OCI-LY1 (cell line): ENCODE data around the gene FMNL3.
"Not testable (repeated sequence)": the region's sequence is repeated elsewhere in the genome, so short reads cannot be mapped to it uniquely, and the experiment has no call there.

ENCODE experiments used
- H2AFZ ChIP-seq: fragments of 200-600 bp; sonication (generic), shearing (Covaris generic); 2 replicates; pipeline ENCODE4 v1.6.0; 2014; ENCODE audit warnings: antibody characterized with exemption, mild to moderate bottlenecking, low read length
- H3F3A ChIP-seq: fragments of 200-600 bp; sonication (generic), shearing (Covaris generic); 2 replicates; pipeline ENCODE4 v1.6.0; 2014; ENCODE audit warnings: mild to moderate bottlenecking, antibody characterized with exemption, low read length, moderate library complexity; ENCODE audit not compliant: insufficient read depth
- H3K27ac ChIP-seq: fragments of 200-600 bp; sonication (generic); 2 replicates; pipeline ENCODE4 v1.5.1; 2014; ENCODE audit warnings: low read length, mixed run types, mild to moderate bottlenecking, low read depth; ENCODE audit not compliant: poor library complexity, severe bottlenecking
- H3K27me3 ChIP-seq: fragments of 200-600 bp; sonication (generic); 2 replicates; pipeline ENCODE4 v1.6.0; 2014; ENCODE audit warnings: antibody characterized with exemption, mild to moderate bottlenecking, low read length, moderate library complexity; ENCODE audit not compliant: insufficient read depth
- H3K36me3 ChIP-seq: fragments of 200-600 bp; sonication (generic); 2 replicates; pipeline ENCODE4 v1.6.1; 2014; ENCODE audit warnings: mild to moderate bottlenecking, antibody characterized with exemption, low read length, moderate library complexity, mixed read lengths; ENCODE audit not compliant: insufficient read depth
- H3K4me1 ChIP-seq: fragments of 200-600 bp; sonication (generic); 2 replicates; pipeline ENCODE4 v1.5.1; 2014; ENCODE audit warnings: mild to moderate bottlenecking, low read length, moderate library complexity; ENCODE audit not compliant: insufficient read depth, severe bottlenecking
- H3K4me2 ChIP-seq: fragments of 200-600 bp; sonication (generic), shearing (Covaris generic); 2 replicates; pipeline ENCODE4 v1.6.1; 2014; ENCODE audit warnings: low read length
- H3K4me3 ChIP-seq: fragments of 200-600 bp; sonication (generic); 2 replicates; pipeline ENCODE4 v1.5.1; 2014; ENCODE audit warnings: low read length, low read depth, mild to moderate bottlenecking, mixed read lengths; ENCODE audit not compliant: poor library complexity, severe bottlenecking
- H3K79me2 ChIP-seq: fragments of 200-600 bp; shearing (Covaris generic); 2 replicates; pipeline ENCODE4 v1.6.1; 2016; ENCODE audit warnings: mixed run types, low read length, mixed read lengths; ENCODE audit not compliant: insufficient read depth
- H3K9ac ChIP-seq: fragments of 200-600 bp; sonication (generic), shearing (Covaris generic); 2 replicates; pipeline ENCODE4 v1.6.1; 2014; ENCODE audit warnings: mild to moderate bottlenecking, low read length, mixed read lengths
- H3K9me2 ChIP-seq: fragments of 200-600 bp; sonication (generic), shearing (Covaris generic); 2 replicates; pipeline ENCODE4 v1.6.1; 2014; ENCODE audit warnings: low read depth, mild to moderate bottlenecking, low read length, mixed read lengths
- H3K9me3 ChIP-seq: fragments of 200-600 bp; shearing (Covaris generic); 2 replicates; pipeline ENCODE4 v1.6.1; 2014; ENCODE audit warnings: low read length, mixed read lengths
- H4K20me1 ChIP-seq: fragments of 200-600 bp; sonication (generic), shearing (Covaris generic); 2 replicates; pipeline ENCODE4 v1.6.0; 2016; ENCODE audit warnings: mild to moderate bottlenecking, low read length; ENCODE audit not compliant: insufficient read depth
- EZH2 ChIP-seq: fragments of 200-600 bp; sonication (generic), shearing (Covaris generic); IDR thresholded peaks from 2 replicates; pipeline ENCODE4 v1.8.0; 2017; ENCODE audit warnings: borderline replicate concordance, mixed run types, mild to moderate bottlenecking, antibody characterized with exemption, low read length, moderate library complexity, mixed read lengths
- TF ChIP-seq, protein P1 (sequence below): fragments of 200-600 bp; sonication (generic), shearing (Covaris generic); IDR thresholded peaks from 2 replicates; pipeline ENCODE4 v1.5.1; 2017; ENCODE audit warnings: mild to moderate bottlenecking, antibody characterized with exemption, low read length, moderate library complexity, mixed read lengths

FMNL3 gene

GRCh38 chr12:49730050-49730449 lies 22.8 kb upstream of the FMNL3 start:
- no peak overlapping the region for H3K9ac ChIP-seq
- H3F3A ChIP-seq: no peaks in the 10 kb centered on the region
- no peaks in the 10 kb centered on the region for H3K4me1 ChIP-seq
- no peaks in the 10 kb centered on the region for H4K20me1 ChIP-seq
- no peak overlapping the region for H3K4me2 ChIP-seq
- H3K4me3 ChIP-seq: no peak overlapping the region
- no peak overlapping the region for H2AFZ ChIP-seq
- no peaks in the 10 kb centered on the region for H3K9me2 ChIP-seq
- no peak overlapping the region for H3K27ac ChIP-seq
- no peaks in the 10 kb centered on the region for H3K27me3 ChIP-seq
- no peaks in the 10 kb centered on the region for H3K9me3 ChIP-seq
- TF ChIP-seq, protein P1, sequence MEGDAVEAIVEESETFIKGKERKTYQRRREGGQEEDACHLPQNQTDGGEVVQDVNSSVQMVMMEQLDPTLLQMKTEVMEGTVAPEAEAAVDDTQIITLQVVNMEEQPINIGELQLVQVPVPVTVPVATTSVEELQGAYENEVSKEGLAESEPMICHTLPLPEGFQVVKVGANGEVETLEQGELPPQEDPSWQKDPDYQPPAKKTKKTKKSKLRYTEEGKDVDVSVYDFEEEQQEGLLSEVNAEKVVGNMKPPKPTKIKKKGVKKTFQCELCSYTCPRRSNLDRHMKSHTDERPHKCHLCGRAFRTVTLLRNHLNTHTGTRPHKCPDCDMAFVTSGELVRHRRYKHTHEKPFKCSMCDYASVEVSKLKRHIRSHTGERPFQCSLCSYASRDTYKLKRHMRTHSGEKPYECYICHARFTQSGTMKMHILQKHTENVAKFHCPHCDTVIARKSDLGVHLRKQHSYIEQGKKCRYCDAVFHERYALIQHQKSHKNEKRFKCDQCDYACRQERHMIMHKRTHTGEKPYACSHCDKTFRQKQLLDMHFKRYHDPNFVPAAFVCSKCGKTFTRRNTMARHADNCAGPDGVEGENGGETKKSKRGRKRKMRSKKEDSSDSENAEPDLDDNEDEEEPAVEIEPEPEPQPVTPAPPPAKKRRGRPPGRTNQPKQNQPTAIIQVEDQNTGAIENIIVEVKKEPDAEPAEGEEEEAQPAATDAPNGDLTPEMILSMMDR: no peak
- no peak for TF ChIP-seq EZH2
- no peaks in the 10 kb centered on the region for H3K79me2 ChIP-seq
- H3K36me3 ChIP-seq: no peaks in the 10 kb centered on the region

DNA sequence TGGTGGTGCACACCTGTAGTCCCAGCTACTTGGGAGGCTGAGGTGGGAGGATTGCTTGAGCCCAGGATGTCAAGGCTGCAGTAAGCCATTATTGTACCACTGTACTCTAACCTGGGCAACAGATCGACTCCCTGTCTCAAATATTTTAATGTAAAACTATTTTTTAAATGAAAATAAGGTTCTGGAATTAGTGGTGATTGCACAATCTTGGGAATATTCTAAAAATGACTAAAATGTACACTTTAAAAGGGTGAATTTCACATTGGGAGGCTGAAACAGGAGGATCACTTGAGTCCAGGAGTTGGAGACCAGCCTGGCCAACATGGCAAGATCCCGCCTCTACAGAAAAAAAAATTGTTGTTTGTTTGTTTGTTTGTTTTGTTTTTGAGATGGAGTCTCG lies 21.2 kb upstream of the FMNL3 start:
- Histone ChIP-seq H3K9ac (no peak overlapping the region), H3K9me2 (no peaks in the 10 kb centered on the region), H3K79me2 (no peaks in the 10 kb centered on the region), H3K4me1 (no peaks in the 10 kb centered on the region), H4K20me1 (no peaks in the 10 kb centered on the region), H3F3A (no peaks in the 10 kb centered on the region), H2AFZ (no peak overlapping the region), H3K36me3 (no peaks in the 10 kb centered on the region), H3K4me2 (no peak overlapping the region), H3K9me3 (no peaks in the 10 kb centered on the region), H3K27ac (no peak overlapping the region), H3K4me3 (no peak overlapping the region), H3K27me3 (no peaks in the 10 kb centered on the region; the same call in 1 of the 2 replicates)
- TF ChIP-seq, protein P1: no peak
- TF ChIP-seq EZH2: no peak

DNA sequence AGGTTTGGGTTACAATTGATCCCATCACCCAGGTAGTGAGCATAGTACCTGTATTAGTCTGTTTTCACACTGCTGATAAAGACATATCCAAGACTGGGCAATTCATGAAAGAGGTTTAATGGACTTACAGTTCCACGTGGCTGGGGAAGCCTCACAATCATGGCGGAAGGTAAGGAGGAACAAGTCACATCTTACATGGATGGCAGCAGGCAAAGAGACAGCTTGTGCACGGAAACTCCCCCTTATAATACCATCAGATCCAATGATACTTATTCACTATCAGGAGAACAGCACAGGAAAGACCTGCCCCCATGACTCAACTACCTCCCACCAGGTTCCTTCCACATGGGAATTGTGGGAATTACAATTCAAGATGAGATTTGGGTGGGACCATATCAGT lies 14.2 kb upstream of the FMNL3 start:
- H3F3A ChIP-seq, H2AFZ ChIP-seq, H3K36me3 ChIP-seq, H3K9ac ChIP-seq, H4K20me1 ChIP-seq, H3K79me2 ChIP-seq, H3K9me3 ChIP-seq, H3K4me1 ChIP-seq, H3K27ac ChIP-seq, H3K9me2 ChIP-seq, H3K4me3 ChIP-seq, H3K27me3 ChIP-seq, H3K4me2 ChIP-seq: not testable (repeated sequence)

DNA sequence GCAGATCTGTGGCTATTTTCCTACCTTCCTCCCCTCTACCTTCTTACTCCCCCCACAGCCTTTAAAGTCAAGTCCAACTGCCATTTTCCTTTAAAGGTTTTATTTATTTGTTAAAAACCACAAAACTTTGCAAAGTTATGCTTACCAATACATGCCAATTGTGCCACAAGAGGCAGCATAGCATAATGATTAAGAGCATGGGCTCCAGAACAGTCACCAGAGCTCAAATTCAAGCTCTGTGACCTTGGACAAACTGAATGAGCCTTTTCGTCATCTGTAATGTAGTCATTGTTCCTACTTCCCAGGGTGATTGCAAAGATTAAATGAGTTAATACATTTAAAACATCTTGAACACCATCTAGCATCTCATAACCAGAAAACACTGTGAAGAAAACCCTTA lies 13.0 kb upstream of the FMNL3 start:
- no peak for TF ChIP-seq EZH2
- TF ChIP-seq, protein P1: peak; percentile 33; the same call in 1 of the 2 replicates
- no peak overlapping the region for H3K4me2 ChIP-seq
- H3K79me2 ChIP-seq: no peaks in the 10 kb centered on the region
- H3K27ac ChIP-seq: no peak overlapping the region
- H3K27me3 ChIP-seq: no peaks in the 10 kb centered on the region; the same call in 1 of the 2 replicates
- H3K4me1 ChIP-seq: no peaks in the 10 kb centered on the region
- H3K9ac ChIP-seq: no peak overlapping the region
- H3F3A ChIP-seq: no peaks in the 10 kb centered on the region
- no peaks in the 10 kb centered on the region for H3K9me3 ChIP-seq
- no peak overlapping the region for H3K4me3 ChIP-seq
- no peaks in the 10 kb centered on the region for H3K36me3 ChIP-seq
- H2AFZ ChIP-seq: no peak overlapping the region
- no peaks in the 10 kb centered on the region for H3K9me2 ChIP-seq
- no peaks in the 10 kb centered on the region for H4K20me1 ChIP-seq

DNA sequence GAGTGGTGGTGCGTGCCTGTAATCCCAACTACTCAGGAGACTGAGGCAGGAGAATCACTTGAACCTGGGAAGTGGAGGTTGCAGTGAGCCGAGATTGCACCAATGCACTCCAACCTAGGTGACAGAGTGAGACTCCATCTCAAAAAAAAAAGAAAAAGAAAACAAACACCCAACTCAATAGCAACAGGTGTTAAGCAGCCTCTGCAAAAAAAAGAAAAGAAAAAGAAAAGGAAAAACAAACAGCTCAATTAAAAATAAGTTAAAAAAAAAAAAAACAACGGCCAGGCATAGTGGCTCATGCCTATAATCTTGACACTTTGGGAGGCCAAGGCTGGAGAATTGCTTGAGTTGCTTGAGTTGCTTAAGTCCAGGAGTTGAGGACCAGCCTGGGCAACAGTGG lies 10.6 kb upstream of the FMNL3 start:
- H3K9ac ChIP-seq, H3K27ac ChIP-seq, H4K20me1 ChIP-seq, H2AFZ ChIP-seq, H3K9me3 ChIP-seq, H3K36me3 ChIP-seq, H3F3A ChIP-seq, H3K4me3 ChIP-seq, H3K4me2 ChIP-seq, H3K27me3 ChIP-seq, H3K9me2 ChIP-seq, H3K4me1 ChIP-seq, H3K79me2 ChIP-seq: not testable (repeated sequence)
